ENCODE results near the gene TMEM150A. TPM values are rescaled to one million over a fixed set of nuclear protein-coding genes. Genes with fewer than 3 reads are reported as not detected.

Gene TMEM150A
- total and polyA plus RNA-seq, 2 of the 13 experiments (the other 11 are each of a cell fraction or from before 2014, with no cell fraction given): 30.1 to 70.4 TPM

DNA sequence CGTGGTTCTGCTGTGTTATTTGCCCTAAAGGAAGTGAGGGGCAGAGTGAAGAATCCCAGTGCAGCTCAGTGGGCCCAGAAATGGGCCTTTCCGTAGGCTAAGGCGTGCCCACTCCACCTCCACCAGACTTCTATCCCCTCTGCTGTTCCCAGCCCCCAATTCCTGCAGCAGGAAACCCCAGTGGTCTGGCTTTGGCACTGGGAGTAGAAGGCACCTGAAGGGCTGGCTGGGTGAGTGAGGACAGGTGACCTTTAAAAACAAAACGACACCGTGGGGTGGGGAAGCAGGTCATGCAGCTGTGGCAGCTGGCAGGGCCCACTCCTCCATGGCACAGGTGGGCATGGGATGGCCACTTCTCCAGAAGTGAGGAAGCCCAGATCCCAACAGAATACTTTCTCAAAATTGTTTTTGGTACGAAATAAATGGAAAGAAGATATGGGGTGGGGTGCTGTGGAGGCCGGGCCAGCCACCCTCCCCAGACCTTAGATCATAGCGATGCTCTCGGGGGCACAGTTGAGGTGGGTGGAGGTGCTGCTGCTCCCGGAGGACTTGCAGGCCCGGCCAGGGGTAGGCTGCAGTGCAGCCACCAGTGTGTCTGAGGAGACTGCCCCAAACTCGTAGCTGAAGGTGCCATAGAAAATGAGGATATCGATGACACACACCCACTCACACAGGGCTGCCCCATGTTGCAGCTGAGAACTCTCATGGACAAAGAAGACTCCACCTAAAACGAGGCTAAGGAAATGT, 3.7 kb downstream of the TMEM150A start (continued):
- TF ChIP-seq, protein P1, sequence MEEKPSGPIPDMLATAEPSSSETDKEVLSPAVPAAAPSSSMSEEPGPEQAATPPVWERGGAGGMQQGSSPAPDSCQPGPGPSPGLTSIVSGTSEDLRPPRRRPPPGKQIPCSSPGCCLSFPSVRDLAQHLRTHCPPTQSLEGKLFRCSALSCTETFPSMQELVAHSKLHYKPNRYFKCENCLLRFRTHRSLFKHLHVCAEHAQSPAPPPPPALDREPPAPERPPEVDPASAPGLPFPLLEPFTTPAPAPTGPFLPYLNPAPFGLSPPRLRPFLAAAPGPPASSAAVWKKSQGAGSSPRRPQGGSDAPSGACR (CRISPR knock-in tag; IDR thresholded peaks at IDR 0.05): no peak
- TF ChIP-seq RAD51 (IDR thresholded peaks at IDR 0.05; ENCODE audit: borderline replicate concordance) (no peak), ZSCAN29 (CRISPR knock-in tag; conservative IDR thresholded peaks at IDR 0.05) (no peak), MTF1 (CRISPR knock-in tag; IDR thresholded peaks at IDR 0.05) (no peak), ZNF777 (CRISPR knock-in tag; IDR thresholded peaks at IDR 0.05) (0 out of 2 replicates have a peak, but pooled peaks have one; percentile 17), SRSF1 (optimal IDR thresholded peaks at IDR 0.05; ENCODE audit: low read depth, low read length) (no peak), ZNF24 (IDR thresholded peaks at IDR 0.05) (no peak), HDAC1 (CRISPR knock-in tag; IDR thresholded peaks at IDR 0.05) (peak; percentile 50; the same call in 1 of the 2 replicates), AGO2 (optimal IDR thresholded peaks at IDR 0.05; ENCODE audit: low read depth, low read length) (peak; percentile 40), ZMYM3 (CRISPR knock-in tag; IDR thresholded peaks at IDR 0.05) (no peak), MED8 (CRISPR knock-in tag; IDR thresholded peaks at IDR 0.05; ENCODE audit: insufficient replicate concordance) (no peak), ZNF333 (CRISPR knock-in tag; IDR thresholded peaks at IDR 0.05; ENCODE audit: borderline replicate concordance) (no peak)
- TF ChIP-seq, protein P2, sequence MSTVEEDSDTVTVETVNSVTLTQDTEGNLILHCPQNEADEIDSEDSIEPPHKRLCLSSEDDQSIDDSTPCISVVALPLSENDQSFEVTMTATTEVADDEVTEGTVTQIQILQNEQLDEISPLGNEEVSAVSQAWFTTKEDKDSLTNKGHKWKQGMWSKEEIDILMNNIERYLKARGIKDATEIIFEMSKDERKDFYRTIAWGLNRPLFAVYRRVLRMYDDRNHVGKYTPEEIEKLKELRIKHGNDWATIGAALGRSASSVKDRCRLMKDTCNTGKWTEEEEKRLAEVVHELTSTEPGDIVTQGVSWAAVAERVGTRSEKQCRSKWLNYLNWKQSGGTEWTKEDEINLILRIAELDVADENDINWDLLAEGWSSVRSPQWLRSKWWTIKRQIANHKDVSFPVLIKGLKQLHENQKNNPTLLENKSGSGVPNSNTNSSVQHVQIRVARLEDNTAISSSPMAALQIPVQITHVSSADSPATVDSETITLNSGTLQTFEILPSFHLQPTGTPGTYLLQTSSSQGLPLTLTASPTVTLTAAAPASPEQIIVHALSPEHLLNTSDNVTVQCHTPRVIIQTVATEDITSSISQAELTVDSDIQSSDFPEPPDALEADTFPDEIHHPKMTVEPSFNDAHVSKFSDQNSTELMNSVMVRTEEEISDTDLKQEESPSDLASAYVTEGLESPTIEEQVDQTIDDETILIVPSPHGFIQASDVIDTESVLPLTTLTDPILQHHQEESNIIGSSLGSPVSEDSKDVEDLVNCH (CRISPR knock-in tag; IDR thresholded peaks at IDR 0.05): no peak
- TF ChIP-seq, protein P3, sequence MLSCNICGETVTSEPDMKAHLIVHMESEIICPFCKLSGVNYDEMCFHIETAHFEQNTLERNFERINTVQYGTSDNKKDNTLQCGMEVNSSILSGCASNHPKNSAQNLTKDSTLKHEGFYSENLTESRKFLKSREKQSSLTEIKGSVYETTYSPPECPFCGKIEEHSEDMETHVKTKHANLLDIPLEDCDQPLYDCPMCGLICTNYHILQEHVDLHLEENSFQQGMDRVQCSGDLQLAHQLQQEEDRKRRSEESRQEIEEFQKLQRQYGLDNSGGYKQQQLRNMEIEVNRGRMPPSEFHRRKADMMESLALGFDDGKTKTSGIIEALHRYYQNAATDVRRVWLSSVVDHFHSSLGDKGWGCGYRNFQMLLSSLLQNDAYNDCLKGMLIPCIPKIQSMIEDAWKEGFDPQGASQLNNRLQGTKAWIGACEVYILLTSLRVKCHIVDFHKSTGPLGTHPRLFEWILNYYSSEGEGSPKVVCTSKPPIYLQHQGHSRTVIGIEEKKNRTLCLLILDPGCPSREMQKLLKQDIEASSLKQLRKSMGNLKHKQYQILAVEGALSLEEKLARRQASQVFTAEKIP (CRISPR knock-in tag; IDR thresholded peaks at IDR 0.05; ENCODE audit: borderline replicate concordance): no peak
- TF ChIP-seq, protein P4, sequence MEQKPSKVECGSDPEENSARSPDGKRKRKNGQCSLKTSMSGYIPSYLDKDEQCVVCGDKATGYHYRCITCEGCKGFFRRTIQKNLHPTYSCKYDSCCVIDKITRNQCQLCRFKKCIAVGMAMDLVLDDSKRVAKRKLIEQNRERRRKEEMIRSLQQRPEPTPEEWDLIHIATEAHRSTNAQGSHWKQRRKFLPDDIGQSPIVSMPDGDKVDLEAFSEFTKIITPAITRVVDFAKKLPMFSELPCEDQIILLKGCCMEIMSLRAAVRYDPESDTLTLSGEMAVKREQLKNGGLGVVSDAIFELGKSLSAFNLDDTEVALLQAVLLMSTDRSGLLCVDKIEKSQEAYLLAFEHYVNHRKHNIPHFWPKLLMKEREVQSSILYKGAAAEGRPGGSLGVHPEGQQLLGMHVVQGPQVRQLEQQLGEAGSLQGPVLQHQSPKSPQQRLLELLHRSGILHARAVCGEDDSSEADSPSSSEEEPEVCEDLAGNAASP (CRISPR knock-in tag; IDR thresholded peaks at IDR 0.05; ENCODE audit: borderline replicate concordance): no peak
- TF ChIP-seq, protein P5, sequence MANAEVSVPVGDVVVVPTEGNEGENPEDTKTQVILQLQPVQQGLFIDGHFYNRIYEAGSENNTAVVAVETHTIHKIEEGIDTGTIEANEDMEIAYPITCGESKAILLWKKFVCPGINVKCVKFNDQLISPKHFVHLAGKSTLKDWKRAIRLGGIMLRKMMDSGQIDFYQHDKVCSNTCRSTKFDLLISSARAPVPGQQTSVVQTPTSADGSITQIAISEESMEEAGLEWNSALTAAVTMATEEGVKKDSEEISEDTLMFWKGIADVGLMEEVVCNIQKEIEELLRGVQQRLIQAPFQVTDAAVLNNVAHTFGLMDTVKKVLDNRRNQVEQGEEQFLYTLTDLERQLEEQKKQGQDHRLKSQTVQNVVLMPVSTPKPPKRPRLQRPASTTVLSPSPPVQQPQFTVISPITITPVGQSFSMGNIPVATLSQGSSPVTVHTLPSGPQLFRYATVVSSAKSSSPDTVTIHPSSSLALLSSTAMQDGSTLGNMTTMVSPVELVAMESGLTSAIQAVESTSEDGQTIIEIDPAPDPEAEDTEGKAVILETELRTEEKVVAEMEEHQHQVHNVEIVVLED (CRISPR knock-in tag; IDR thresholded peaks at IDR 0.05; ENCODE audit: borderline replicate concordance): no peak
- TF ChIP-seq, protein P6, sequence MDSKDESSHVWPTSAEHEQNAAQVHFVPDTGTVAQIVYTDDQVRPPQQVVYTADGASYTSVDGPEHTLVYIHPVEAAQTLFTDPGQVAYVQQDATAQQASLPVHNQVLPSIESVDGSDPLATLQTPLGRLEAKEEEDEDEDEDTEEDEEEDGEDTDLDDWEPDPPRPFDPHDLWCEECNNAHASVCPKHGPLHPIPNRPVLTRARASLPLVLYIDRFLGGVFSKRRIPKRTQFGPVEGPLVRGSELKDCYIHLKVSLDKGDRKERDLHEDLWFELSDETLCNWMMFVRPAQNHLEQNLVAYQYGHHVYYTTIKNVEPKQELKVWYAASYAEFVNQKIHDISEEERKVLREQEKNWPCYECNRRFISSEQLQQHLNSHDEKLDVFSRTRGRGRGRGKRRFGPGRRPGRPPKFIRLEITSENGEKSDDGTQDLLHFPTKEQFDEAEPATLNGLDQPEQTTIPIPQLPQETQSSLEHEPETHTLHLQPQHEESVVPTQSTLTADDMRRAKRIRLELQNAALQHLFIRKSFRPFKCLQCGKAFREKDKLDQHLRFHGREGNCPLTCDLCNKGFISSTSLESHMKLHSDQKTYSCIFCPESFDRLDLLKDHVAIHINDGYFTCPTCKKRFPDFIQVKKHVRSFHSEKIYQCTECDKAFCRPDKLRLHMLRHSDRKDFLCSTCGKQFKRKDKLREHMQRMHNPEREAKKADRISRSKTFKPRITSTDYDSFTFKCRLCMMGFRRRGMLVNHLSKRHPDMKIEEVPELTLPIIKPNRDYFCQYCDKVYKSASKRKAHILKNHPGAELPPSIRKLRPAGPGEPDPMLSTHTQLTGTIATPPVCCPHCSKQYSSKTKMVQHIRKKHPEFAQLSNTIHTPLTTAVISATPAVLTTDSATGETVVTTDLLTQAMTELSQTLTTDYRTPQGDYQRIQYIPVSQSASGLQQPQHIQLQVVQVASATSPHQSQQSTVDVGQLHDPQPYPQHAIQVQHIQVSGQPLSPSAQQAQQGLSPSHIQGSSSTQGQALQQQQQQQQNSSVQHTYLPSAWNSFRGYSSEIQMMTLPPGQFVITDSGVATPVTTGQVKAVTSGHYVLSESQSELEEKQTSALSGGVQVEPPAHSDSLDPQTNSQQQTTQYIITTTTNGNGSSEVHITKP (CRISPR knock-in tag; IDR thresholded peaks at IDR 0.05; ENCODE audit: low read depth): no peak
